ENCODE results near the gene ERBB4. TPM values are rescaled to one million over a fixed set of nuclear protein-coding genes. Genes with fewer than 3 reads are reported as not detected.

The ERBB4 gene
- total and polyA plus RNA-seq, 10 of the 15 experiments (the other 5 are each of a cell fraction or from before 2014, with no cell fraction given) = under 0.01 to 0.23 (median 0.01) TPM; not detected in 4

DNA sequence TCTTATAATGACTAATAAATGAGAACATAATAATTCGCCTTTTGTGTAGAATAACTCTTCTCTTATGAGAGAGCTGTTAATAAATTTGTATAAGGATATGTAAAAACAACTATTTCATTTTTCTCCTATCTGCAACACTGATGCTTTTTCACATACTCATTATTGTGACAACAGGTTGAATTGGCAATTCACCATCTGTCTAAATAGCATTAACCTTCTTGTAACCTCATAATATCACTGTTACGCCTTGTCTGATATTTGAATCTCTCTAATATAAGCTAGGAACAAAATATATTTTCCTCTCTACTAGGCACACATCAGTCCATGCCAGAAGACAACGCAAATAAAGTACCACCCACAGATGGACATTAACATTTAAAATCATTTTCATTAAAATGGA is 1043.3 kb downstream of the ERBB4 start:
- no peak for DNase-seq (ENCODE audit: low read depth, low spot score)
- no peak for ATAC-seq
- Histone ChIP-seq H3K9ac (ENCODE audit: control insufficient read depth, insufficient read depth, low read length) (no peak overlapping the region), H3K4me2 (ENCODE audit: control insufficient read depth, insufficient read depth) (no peak overlapping the region), H3K36me3 (ENCODE audit: control insufficient read depth in 2 of 2, insufficient read depth in 2 of 2, low read length in 1 of 2) (no peaks in the 10 kb centered on the region), H3K4me3 (no peak overlapping the region), H2AFZ (ENCODE audit: control insufficient read depth, low read depth, low read length) (no peak overlapping the region), H3K4me1 (ENCODE audit: control insufficient read depth, insufficient read depth, low read length) (no peaks in the 10 kb centered on the region), H4K20me1 (ENCODE audit: control insufficient read depth, insufficient read depth) (no peaks in the 10 kb centered on the region), H3K27ac (ENCODE audit: control insufficient read depth, insufficient read depth) (no peak overlapping the region), H3K27me3 (replicated peaks in 1 of 2; ENCODE audit: control insufficient read depth in 2 of 2, insufficient read depth in 2 of 2, low read length in 1 of 2) (no peaks in the 10 kb centered on the region), H3K79me2 (ENCODE audit: control insufficient read depth, insufficient read depth, low read length) (no peaks in the 10 kb centered on the region), H3K9me3 (replicated peaks; ENCODE audit: control insufficient read depth, insufficient read depth, low read length) (no peaks in the 10 kb centered on the region)
- no peak for FAIRE-seq
- CTCF ChIA-PET = interaction anchor here (0.6 to 1.0 kb wide), 4 partner anchors 8 to 40 kb away, joined by 3 read pairs; no protein-coding TSS in a partner anchor
- intact Hi-C loops (cut with micrococcal nuclease; ENCODE audit: unreplicated experiment) (no loop called here), in situ Hi-C loops (cut with MboI) (no loop called here)
- POLR2A ChIA-PET = no interaction called here
- SMC1A ChIA-PET (ENCODE audit: uncharacterized antibody, unreplicated experiment) = no interaction called here
- RAD21 ChIA-PET (ENCODE audit: unreplicated experiment) = interaction anchor here (1.2 kb wide), 1 partner anchor 14 kb away, joined by 3 read pairs; no protein-coding TSS in a partner anchor
- no TSS peak for BruUV-seq (replicated peaks)
- WGBS (ENCODE audit: insufficient coverage, insufficient replicate concordance, low lambda C conversion rate, missing lambda C conversion rate) = 28% methylated on average over 3 of the region's 3 CpGs
- TF ChIP-seq IRF4 (IDR thresholded peaks at IDR 0.05; ENCODE audit: low read depth, low read length) (no peak), CEBPZ (IDR thresholded peaks at IDR 0.05; ENCODE audit: low read depth, low read length) (no peak), IKZF1 (conservative IDR thresholded peaks at IDR 0.05) (no peak), GATAD2B (conservative IDR thresholded peaks at IDR 0.05; ENCODE audit: low read depth) (no peak), ZBED1 (IDR thresholded peaks at IDR 0.05; ENCODE audit: borderline replicate concordance) (no peak), RAD51 (IDR thresholded peaks at IDR 0.05) (no peak), MYC (IDR thresholded peaks at IDR 0.05; ENCODE audit: insufficient read depth, insufficient read length, insufficient replicate concordance, low read length, severe bottlenecking) (no peak), E4F1 (IDR thresholded peaks at IDR 0.05; ENCODE audit: borderline replicate concordance, partially characterized antibody) (no peak), WRNIP1 (IDR thresholded peaks at IDR 0.05; ENCODE audit: borderline replicate concordance, low read depth, low read length) (no peak), ZBTB11 (CRISPR knock-in tag; IDR thresholded peaks at IDR 0.05) (no peak), EED (IDR thresholded peaks at IDR 0.05; ENCODE audit: low read depth) (no peak), SRF (IDR thresholded peaks at IDR 0.05; ENCODE audit: low read depth in 2 of 2, low read length in 2 of 2) (no peak), SMARCA5 (IDR thresholded peaks at IDR 0.05) (no peak), ZSCAN29 (IDR thresholded peaks at IDR 0.05) (no peak)
- TF ChIP-seq, protein P1, sequence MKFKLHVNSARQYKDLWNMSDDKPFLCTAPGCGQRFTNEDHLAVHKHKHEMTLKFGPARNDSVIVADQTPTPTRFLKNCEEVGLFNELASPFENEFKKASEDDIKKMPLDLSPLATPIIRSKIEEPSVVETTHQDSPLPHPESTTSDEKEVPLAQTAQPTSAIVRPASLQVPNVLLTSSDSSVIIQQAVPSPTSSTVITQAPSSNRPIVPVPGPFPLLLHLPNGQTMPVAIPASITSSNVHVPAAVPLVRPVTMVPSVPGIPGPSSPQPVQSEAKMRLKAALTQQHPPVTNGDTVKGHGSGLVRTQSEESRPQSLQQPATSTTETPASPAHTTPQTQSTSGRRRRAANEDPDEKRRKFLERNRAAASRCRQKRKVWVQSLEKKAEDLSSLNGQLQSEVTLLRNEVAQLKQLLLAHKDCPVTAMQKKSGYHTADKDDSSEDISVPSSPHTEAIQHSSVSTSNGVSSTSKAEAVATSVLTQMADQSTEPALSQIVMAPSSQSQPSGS (IDR thresholded peaks at IDR 0.05; ENCODE audit: low read length) = no peak
